Measurements from ENCODE around the gene PDE3B.
"Not testable (repeated sequence)": the region's sequence is repeated elsewhere in the genome, so short reads cannot be mapped to it uniquely, and the experiment has no call there.

PDE3B gene

GRCh38 chr11:14727215-14727614 lies 83.6 kb downstream of the PDE3B start:
- POLR2A ChIA-PET = no interaction called here
- DNase-seq (ENCODE audit: extremely low spot score) = no peak
- CTCF ChIA-PET = interaction anchor here (1.3 kb wide), 1 partner anchor 13 kb away, joined by 4 read pairs; no protein-coding TSS in a partner anchor
- TF ChIP-seq CTCF (IDR thresholded peaks at IDR 0.05; ENCODE audit: control extremely low read depth, extremely low read depth, low read depth, missing control alignments) = no peak

GRCh38 chr11:14727746-14728145 lies 84.1 kb downstream of the PDE3B start:
- no peak for DNase-seq (ENCODE audit: extremely low spot score)
- ChIA-PET POLR2A (no interaction called here), CTCF (interaction anchor here (1.3 kb wide), 1 partner anchor 13 kb away, joined by 4 read pairs; no protein-coding TSS in a partner anchor)
- no peak for TF ChIP-seq CTCF (IDR thresholded peaks at IDR 0.05; ENCODE audit: control extremely low read depth, extremely low read depth, low read depth, missing control alignments)

GRCh38 chr11:14740539-14740938 lies 96.9 kb downstream of the PDE3B start:
- DNase-seq (ENCODE audit: extremely low spot score); POLR2A ChIA-PET: not testable (repeated sequence)

GRCh38 chr11:14741195-14741594 lies 97.6 kb downstream of the PDE3B start:
- no peak for TF ChIP-seq CTCF (IDR thresholded peaks at IDR 0.05; ENCODE audit: control extremely low read depth, extremely low read depth, low read depth, missing control alignments)
- POLR2A ChIA-PET = no interaction called here
- no peak for DNase-seq (ENCODE audit: extremely low spot score)
- CTCF ChIA-PET = interaction anchor here (1.5 to 1.6 kb wide), 2 partner anchors 11 to 12 kb away, joined by 3 to 7 read pairs; no protein-coding TSS in a partner anchor

More at GRCh38 chr11:14740539-14740938, 96.9 kb downstream of the PDE3B start:
- CTCF ChIA-PET = not testable (repeated sequence)

- TF ChIP-seq CTCF (IDR thresholded peaks at IDR 0.05; ENCODE audit: control extremely low read depth, extremely low read depth, low read depth, missing control alignments) = no peak
- no peak for DNase-seq (ENCODE audit: extremely low spot score)
- POLR2A ChIA-PET = no interaction called here
- CTCF ChIA-PET = no interaction called here
Measured at GRCh38 chr11:14742849-14743559, 99.4 kb downstream of the PDE3B start.

- DNase-seq (ENCODE audit: extremely low spot score); POLR2A ChIA-PET; CTCF ChIA-PET: not testable (repeated sequence)
Measured at GRCh38 chr11:14743667-14744066, 100.1 kb downstream of the PDE3B start.

- no peak for DNase-seq (ENCODE audit: extremely low spot score)
- ChIA-PET CTCF (interaction anchor here (0.8 to 1.1 kb wide), 3 partner anchors 12 to 145 kb away, joined by 3 to 6 read pairs (median 3); partner anchors contain the start of gene CYP2R1), POLR2A (no interaction called here)
- TF ChIP-seq CTCF (IDR thresholded peaks at IDR 0.05; ENCODE audit: control extremely low read depth, extremely low read depth, low read depth, missing control alignments) = no peak
Measured at GRCh38 chr11:14746857-14747395, 103.3 kb downstream of the PDE3B start.

All from GM10248 (cell line).